Ramos (cell line): ENCODE measurements around the gene UBN1.

Experiments used
- in situ Hi-C: fragments of 300-500 bp; cut with MboI; formaldehyde crosslinking; loops from one replicate; pipeline ENCODE4 v1.14.3; 2022; ENCODE audit warnings: low sequenced_read_pairs; ENCODE audit not compliant: unreplicated experiment

UBN1 gene

GRCh38 chr16:4814046-4814445 lies 33.2 kb upstream of the UBN1 start:
- in situ Hi-C loops, result no loop called here

- in situ Hi-C loops, result no loop called here
These were observed 32.6 kb upstream of the UBN1 start for GRCh38 chr16:4814542-4815173.

GRCh38 chr16:4820652-4821051 lies 26.6 kb upstream of the UBN1 start:
- in situ Hi-C loops, result no loop called here

- in situ Hi-C loops, result no loop called here
These were observed 22.1 kb upstream of the UBN1 start for GRCh38 chr16:4825196-4825595.

DNA sequence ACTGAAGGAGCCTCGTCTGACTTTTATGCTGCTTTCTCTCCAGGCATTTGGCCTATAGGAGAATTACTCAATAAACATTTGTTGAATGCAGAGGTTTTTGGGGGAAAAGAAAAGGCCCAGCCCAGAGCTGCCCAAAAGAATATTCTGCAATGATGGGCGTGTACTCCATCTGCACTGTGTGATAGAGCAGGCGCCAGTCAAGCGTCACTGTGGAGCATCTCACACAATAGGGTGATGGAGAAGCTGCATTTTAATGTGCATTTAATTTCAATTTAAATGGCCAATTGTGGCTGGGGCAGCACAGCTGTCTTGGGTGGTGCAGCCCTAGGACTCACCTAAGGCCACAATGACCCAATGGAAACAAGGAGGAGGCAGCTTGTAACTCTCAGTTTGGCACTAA lies 20.8 kb upstream of the UBN1 start:
- in situ Hi-C loops, result no loop called here

- in situ Hi-C loops, result no loop called here
These were observed 20.3 kb upstream of the UBN1 start for GRCh38 chr16:4826980-4827379.

GRCh38 chr16:4828567-4829321 lies 18.5 kb upstream of the UBN1 start:
- in situ Hi-C loops, result no loop called here

- in situ Hi-C loops, result no loop called here
These were observed 16.9 kb upstream of the UBN1 start for GRCh38 chr16:4830408-4830807.

GRCh38 chr16:4831616-4832015 lies 15.7 kb upstream of the UBN1 start:
- in situ Hi-C loops, result no loop called here

DNA sequence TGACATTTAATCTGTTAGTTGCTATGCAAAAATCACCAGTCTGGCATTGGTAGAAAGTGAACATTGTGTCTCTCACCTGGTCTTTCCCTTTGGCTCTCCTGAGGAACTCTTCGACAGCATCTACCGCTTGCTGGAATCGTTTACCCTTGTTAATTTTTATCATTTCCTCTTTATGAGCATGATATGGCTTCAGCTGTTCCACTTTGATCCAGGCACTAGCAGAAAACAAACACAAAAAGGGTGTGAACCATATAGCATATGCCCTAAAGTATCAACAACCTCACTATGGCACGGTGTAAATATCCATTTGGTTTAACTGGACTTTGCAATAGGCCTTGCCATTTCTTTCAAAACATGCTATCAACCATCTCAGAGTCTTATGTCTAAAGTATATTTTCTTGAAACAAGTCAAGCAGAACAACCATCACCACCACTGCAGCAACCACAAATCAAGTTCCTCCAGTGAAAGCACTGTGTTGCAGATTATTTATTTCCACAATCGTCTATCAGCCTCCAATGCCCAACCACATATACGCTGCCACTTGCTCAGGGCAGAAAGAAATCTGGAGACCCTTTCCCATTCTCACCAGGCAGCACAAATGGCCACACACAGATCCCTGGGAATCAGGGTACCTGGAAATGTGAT lies 14.5 kb upstream of the UBN1 start:
- in situ Hi-C loops, result no loop called here

GRCh38 chr16:4833584-4833983 lies 13.7 kb upstream of the UBN1 start:
- in situ Hi-C loops, result no loop called here

GRCh38 chr16:4836727-4837126 lies 10.6 kb upstream of the UBN1 start:
- in situ Hi-C loops, result no loop called here

DNA sequence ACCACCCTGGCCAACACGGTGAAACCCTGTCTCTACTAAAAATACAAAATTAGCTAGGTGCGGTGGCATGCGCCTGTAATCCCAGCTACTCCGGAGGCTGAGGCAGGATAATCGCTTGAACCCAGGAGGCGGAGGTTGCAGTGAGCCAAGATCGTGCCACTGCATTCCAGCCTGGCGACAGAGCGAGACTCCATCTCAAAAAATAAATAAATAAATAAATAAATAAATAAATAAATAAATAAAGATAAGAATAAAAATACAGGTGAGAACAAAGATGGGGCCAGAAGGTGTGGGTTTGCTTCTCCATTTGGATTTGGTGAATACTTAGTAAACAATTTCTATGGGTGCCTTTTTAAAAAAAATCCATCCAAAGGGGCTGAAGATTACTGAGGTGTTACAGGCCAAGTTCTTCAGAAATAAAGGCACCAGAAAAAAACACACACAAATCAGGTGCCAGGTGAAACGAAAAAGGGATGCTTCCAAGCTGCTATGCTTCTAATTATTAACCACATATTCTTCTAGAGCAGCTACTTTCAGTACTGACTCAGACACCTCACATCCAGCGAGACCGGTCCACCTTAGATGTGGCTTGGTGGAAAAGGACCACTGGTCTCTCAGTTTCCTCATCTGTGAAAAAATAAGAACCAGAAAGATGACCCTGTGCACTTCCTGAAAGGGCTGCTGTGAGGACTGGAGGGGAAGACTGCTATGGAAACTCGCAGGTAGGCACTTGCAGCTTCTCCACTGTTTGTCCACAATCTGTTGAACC lies 9.4 kb upstream of the UBN1 start:
- in situ Hi-C loops, result no loop called here

DNA sequence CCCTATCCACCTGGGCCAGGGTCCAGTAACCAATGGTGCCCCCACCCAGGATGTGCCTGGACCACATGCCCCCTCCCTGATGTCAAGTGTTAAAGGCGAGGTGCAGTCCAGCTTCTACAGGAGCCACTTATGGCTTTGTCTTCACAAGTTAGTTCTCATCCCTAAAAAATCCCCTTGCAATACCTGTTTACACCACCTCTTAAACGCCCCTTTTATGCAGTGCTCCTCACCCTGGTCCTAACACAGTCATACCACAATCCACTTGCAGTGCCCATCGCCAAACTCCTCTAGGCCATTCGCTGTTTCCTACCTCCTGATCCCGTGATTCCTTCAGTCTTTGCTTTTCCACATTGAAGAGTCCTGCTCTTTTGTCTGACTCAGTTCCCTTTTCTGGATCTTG lies 7.3 kb upstream of the UBN1 start:
- in situ Hi-C loops, result no loop called here

GRCh38 chr16:4840984-4841383 lies 6.3 kb upstream of the UBN1 start:
- in situ Hi-C loops, result no loop called here

DNA sequence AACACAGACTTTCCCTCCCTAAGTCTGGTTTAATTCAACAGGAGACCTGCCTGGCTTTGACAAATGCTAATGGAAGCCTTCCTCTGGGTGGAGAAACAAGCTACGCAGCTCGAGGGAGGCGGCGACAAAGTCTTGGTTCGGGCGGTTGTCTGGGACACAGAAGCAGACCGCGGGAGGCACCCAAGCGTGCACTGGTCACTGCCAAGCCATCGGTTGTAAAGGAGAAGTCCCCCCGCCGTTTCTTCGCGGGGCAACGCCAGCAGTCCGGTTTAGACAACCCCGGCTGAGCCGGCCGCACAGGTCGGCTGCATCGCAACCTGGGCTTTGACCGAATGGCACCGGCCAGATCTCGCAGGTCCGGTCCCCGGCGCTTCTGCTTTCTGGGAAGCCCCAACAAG lies 779 bp upstream of the UBN1 start:
- in situ Hi-C loops, result no loop called here

DNA sequence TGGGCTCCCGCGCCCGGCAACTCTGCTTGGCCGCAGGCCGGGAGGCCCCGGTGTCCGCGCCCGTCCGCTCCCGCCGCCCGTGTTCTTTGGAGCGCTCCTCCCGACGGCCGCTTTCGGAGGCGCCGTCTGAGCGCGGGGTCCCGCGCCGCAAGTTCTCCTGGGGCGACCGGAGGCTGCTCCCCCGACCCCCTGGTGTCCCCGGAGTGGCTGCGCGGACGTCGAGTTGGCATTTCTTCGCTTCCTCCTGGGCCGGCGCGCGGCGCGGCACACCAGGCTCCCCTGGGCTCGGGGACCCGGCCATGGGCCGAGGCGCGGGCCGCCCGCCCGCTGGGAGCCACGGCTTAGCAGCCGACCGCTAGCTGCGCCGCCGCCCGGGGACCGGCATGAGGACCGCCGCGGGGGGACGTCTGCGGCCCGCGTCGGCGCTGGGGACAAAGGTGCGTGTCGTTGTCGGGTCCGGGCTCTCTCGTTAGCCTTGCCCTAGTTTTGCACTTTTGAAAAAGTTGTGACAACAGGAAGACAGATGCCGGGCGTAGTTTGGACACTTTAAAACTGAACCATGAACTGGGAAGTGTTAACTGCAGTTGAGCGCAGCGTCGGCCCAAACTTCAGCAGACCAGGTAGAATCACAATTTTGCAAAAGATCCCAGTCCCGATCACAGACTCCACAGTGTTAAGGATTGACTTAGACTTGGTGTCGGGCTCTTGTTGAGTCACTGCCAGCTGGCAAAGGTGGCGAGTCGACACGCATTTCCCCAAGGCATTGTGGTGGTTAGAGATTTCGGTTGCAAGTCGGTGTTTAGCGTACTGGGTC lies 700 bp downstream of the UBN1 start:
- in situ Hi-C loops, result no loop called here

DNA sequence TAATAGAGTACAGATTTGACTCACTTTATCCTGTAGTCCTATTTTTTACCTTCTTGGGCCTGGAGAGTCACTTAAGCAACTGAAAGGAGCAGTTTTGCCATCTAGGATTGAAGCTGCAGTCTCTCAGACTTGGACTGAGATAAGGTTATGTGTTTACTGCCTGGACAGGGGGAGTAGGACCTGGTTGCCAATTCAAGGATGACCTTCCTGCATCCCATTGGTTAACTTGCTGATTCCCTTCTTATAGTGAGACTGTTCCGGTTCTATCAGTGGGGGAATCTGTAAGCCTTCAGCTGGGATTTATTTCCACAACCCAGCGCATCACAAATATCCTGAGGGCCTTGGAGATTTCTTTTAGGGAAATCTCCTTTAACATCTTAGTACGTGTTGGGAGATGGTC lies 2.9 kb downstream of the UBN1 start:
- in situ Hi-C loops, result no loop called here

DNA sequence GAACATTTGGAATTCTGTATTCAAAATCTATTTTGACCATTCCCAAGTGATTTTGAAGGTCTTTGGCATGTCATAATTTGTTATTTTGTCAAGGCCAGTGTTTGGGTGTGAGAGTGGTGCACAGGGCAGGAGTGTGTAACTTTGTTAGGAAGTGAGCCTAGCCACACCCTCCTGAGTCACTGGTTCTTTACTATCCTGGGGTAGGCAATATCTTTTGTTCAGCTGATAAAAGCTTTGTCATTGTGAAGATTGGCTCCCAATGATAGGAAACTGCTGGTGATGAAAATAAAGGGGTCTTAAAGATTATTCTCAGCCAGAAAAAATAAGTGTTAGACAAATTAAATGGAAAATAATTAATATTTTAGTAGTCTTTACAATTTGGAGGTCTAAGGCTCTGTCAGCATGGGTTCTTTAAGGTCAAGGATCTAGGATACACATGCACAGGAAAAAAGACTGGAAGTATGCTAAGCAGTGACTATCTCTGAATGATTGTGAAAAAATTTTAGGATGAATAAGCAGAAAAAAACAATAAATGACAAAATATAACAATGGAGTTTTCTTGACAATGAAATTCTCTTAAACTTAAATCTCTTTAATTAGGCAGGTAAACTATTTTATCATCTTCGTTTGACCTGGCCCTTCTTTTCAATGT lies 5.1 kb downstream of the UBN1 start:
- in situ Hi-C loops, result no loop called here

GRCh38 chr16:4855371-4855770 lies 8.1 kb downstream of the UBN1 start:
- in situ Hi-C loops, result no loop called here
